Measurements from ENCODE around the gene MARCHF3. TPM values are rescaled to one million over a fixed set of nuclear protein-coding genes. Genes with fewer than 3 reads are reported as not detected.
A peak's percentile ranks its signal among the peaks of the same experiment; 100 is the strongest.

MARCHF3 gene, protein sequence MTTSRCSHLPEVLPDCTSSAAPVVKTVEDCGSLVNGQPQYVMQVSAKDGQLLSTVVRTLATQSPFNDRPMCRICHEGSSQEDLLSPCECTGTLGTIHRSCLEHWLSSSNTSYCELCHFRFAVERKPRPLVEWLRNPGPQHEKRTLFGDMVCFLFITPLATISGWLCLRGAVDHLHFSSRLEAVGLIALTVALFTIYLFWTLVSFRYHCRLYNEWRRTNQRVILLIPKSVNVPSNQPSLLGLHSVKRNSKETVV
- polyA plus RNA-seq (2013, experiment 1 of 2) = 5.2 TPM
- polyA plus RNA-seq (2013, experiment 2 of 2) = 4.5 TPM

DNA sequence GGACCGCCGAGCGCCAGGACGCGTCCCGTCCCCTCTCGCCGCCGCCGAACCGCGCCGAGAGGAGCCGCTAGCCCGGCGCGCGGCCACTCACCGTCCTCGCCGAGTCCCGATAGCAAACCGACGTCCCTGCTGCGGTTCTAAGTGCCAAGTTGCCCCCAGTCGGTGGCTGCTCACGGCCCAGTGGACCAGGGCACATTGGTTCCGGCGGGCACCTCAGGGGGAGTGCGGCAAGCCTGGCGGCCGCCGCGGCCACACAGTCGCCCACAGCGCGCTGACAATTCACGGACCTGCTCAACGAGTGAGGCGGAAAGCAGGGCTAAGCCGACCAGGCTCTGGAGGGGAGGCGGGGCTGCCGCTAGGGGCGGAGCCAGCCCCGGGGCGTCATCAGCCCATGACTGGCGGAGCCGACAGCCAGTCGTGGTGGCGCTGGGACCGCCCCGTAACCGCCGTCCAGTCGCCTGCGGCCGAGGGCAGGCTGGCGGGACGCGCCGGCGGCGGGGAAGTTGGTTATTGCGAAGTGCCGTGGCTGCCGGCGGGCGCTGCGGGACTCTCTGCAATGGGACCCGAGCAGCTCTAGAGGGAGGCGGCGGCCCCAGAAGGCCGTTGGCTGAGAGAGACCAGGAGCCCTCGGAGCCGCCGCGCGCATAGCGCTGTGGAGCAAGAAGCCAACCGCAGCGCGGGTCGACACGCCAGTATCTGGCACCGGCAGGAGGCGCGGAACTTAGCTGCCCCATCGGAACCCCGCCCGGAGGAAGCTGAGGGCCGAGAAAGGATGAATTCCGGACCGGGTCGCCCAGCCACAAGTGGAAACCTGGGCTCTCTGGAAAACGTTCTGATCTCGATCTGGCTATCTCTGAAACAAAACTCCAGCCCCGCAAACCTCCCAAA is at the start of gene MARCHF3:
Gene MARCHF3, minus strand, starts transcription at position 300 of the 888 bp plus-strand sequence. CDS start 112,387 bp downstream, outside the sequence.
- Histone ChIP-seq H2BK15ac (replicated peaks; ENCODE audit: low read depth) (no peak within 1 kb of the TSS), H3K9ac (ENCODE audit: low read length) (peak within 1 kb of the TSS; percentile 88), H3K4me2 (ENCODE audit: low read length) (peak within 1 kb of the TSS; percentile 90), H3K4ac (ENCODE audit: low read depth, low read length) (no peak within 1 kb of the TSS), H3K56ac (ENCODE audit: low read length) (peak within 1 kb of the TSS; percentile 97), H3K27me3 (ENCODE audit: insufficient read depth, low read length, poor library complexity) (no peaks in the 10 kb centered on the region), H3K36me3 (ENCODE audit: control insufficient read depth, insufficient read depth, low read length) (no peaks in the 10 kb centered on the region), H3K4me3 (ENCODE audit: low read length) (peak within 1 kb of the TSS; percentile 77), H4K5ac (ENCODE audit: low read length) (no peak within 1 kb of the TSS), H4K8ac (ENCODE audit: low read depth, low read length) (no peak within 1 kb of the TSS), H3K18ac (ENCODE audit: low read length) (no peak within 1 kb of the TSS), H3K4me1 (ENCODE audit: control insufficient read depth, low read depth, low read length) (no peaks in the 10 kb centered on the region), H3K23ac (ENCODE audit: low read length) (peak within 1 kb of the TSS; percentile 53), H3K79me2 (ENCODE audit: control insufficient read depth, insufficient read depth, low read length) (no peaks in the 10 kb centered on the region), H2BK5ac (ENCODE audit: low read length) (no peak within 1 kb of the TSS), H3K79me1 (ENCODE audit: low read length) (no peaks in the 10 kb centered on the region), H2AK5ac (ENCODE audit: low read length) (no peak within 1 kb of the TSS), H3K27ac (ENCODE audit: low read depth, low read length) (peak within 1 kb of the TSS; percentile 39), H2BK120ac (ENCODE audit: low read depth, low read length) (no peak within 1 kb of the TSS)
- peak; percentile 97 for DNase-seq
- no CpG with 5 or more reads among the region's 97 CpGs for WGBS (ENCODE audit: extremely low coverage, insufficient coverage, low lambda C conversion rate)

- H3K4me1 ChIP-seq (ENCODE audit: control insufficient read depth, low read depth, low read length) = peaks cover 15% of the 10 kb centered on the region
- H3K36me3 ChIP-seq (ENCODE audit: control insufficient read depth, insufficient read depth, low read length) = no peaks in the 10 kb centered on the region
- no peak overlapping the region for H2AK5ac ChIP-seq (ENCODE audit: low read length)
- H3K4me2 ChIP-seq (ENCODE audit: low read length) = no peak overlapping the region
- no peak overlapping the region for H3K4me3 ChIP-seq (ENCODE audit: low read length)
- no peak overlapping the region for H3K27ac ChIP-seq (ENCODE audit: low read depth, low read length)
- peak; percentile 95 for DNase-seq
- H3K9ac ChIP-seq (ENCODE audit: low read length) = no peak overlapping the region
- no peak overlapping the region for H2BK5ac ChIP-seq (ENCODE audit: low read length)
- no peak overlapping the region for H3K18ac ChIP-seq (ENCODE audit: low read length)
- peak overlapping the region; percentile 18 for H3K56ac ChIP-seq (ENCODE audit: low read length)
- no peak overlapping the region for H3K4ac ChIP-seq (ENCODE audit: low read depth, low read length)
- no peaks in the 10 kb centered on the region for H3K27me3 ChIP-seq (ENCODE audit: insufficient read depth, low read length, poor library complexity)
- H3K79me2 ChIP-seq (ENCODE audit: control insufficient read depth, insufficient read depth, low read length) = no peaks in the 10 kb centered on the region
- no peak overlapping the region for H2BK15ac ChIP-seq (replicated peaks; ENCODE audit: low read depth)
- H4K5ac ChIP-seq (ENCODE audit: low read length) = no peak overlapping the region
- no peak overlapping the region for H3K23ac ChIP-seq (ENCODE audit: low read length)
- H4K8ac ChIP-seq (ENCODE audit: low read depth, low read length) = no peak overlapping the region
- H3K79me1 ChIP-seq (ENCODE audit: low read length) = no peaks in the 10 kb centered on the region
- no CpG with 5 or more reads among the region's 9 CpGs for WGBS (ENCODE audit: extremely low coverage, insufficient coverage, low lambda C conversion rate)
- H2BK120ac ChIP-seq (ENCODE audit: low read depth, low read length) = no peak overlapping the region
Measured at GRCh38 chr5:127079994-127080491, 49.7 kb upstream of the MARCHF3 start.

- H3K56ac ChIP-seq (ENCODE audit: low read length) = no peak overlapping the region
- WGBS (ENCODE audit: extremely low coverage, insufficient coverage, low lambda C conversion rate) = no CpG with 5 or more reads among the region's 1 CpG
- H3K4me1 ChIP-seq (ENCODE audit: control insufficient read depth, low read depth, low read length) = peaks cover 17% of the 10 kb centered on the region
- no peak overlapping the region for H3K4me3 ChIP-seq (ENCODE audit: low read length)
- H3K36me3 ChIP-seq (ENCODE audit: control insufficient read depth, insufficient read depth, low read length) = no peaks in the 10 kb centered on the region
- no peak overlapping the region for H3K18ac ChIP-seq (ENCODE audit: low read length)
- H3K4me2 ChIP-seq (ENCODE audit: low read length) = no peak overlapping the region
- H3K27me3 ChIP-seq (ENCODE audit: insufficient read depth, low read length, poor library complexity) = no peaks in the 10 kb centered on the region
- H4K8ac ChIP-seq (ENCODE audit: low read depth, low read length) = no peak overlapping the region
- no peak overlapping the region for H2BK5ac ChIP-seq (ENCODE audit: low read length)
- no peak overlapping the region for H3K23ac ChIP-seq (ENCODE audit: low read length)
- no peaks in the 10 kb centered on the region for H3K79me1 ChIP-seq (ENCODE audit: low read length)
- H3K79me2 ChIP-seq (ENCODE audit: control insufficient read depth, insufficient read depth, low read length) = no peaks in the 10 kb centered on the region
- H2BK120ac ChIP-seq (ENCODE audit: low read depth, low read length) = no peak overlapping the region
- no peak overlapping the region for H2BK15ac ChIP-seq (replicated peaks; ENCODE audit: low read depth)
- H2AK5ac ChIP-seq (ENCODE audit: low read length) = no peak overlapping the region
- no peak overlapping the region for H3K4ac ChIP-seq (ENCODE audit: low read depth, low read length)
- peak; percentile 68 for DNase-seq
- no peak overlapping the region for H3K9ac ChIP-seq (ENCODE audit: low read length)
- no peak overlapping the region for H3K27ac ChIP-seq (ENCODE audit: low read depth, low read length)
- H4K5ac ChIP-seq (ENCODE audit: low read length) = no peak overlapping the region
Measured at GRCh38 chr5:127077366-127077765, 47.0 kb upstream of the MARCHF3 start.

DNA sequence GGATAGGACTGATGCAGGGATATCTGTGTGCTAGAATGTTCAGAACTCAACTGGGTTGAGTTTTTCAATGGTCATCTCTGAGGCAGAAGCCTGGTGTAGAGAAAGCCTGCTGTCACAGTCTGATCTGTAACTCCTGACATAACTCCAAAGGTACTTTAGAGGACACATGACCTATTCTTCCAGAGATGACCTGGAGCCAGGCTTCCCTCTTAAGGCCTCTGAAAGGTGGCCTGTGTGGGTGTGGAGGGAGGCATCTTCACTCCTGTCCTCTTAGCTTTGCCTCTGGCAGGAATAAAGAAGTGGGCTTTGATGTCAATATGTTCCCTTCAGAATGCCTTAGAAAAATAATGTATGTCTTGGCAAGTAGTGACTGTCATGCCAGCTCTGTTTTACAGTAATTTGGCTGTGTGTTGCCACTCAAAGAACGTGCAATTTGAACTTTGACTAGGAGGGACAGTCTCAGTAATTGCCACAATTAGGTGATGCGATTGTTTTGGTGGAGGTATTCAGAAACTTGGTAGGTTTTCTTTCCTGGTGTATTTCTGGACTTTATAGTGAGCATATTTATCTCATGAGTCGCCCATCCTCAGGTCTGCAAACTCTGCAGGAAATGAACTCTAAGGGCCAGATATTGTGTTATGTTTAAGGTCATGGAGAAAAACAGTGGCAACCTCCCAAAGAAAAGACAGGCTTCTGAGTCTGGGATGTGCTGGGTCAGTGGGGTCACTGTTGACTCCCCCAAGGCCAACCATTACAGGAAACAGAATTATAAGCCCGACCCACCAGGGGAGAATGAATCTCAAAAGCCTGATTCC is 46.2 kb upstream of the MARCHF3 start:
- Histone ChIP-seq H3K18ac (ENCODE audit: low read length) (peak overlapping the region; percentile 69), H3K56ac (ENCODE audit: low read length) (peak overlapping the region; percentile 71), H2BK15ac (replicated peaks; ENCODE audit: low read depth) (no peak overlapping the region), H3K36me3 (ENCODE audit: control insufficient read depth, insufficient read depth, low read length) (no peaks in the 10 kb centered on the region), H4K5ac (ENCODE audit: low read length) (no peak overlapping the region), H3K4me2 (ENCODE audit: low read length) (no peak overlapping the region), H3K23ac (ENCODE audit: low read length) (no peak overlapping the region), H3K79me2 (ENCODE audit: control insufficient read depth, insufficient read depth, low read length) (no peaks in the 10 kb centered on the region), H2BK120ac (ENCODE audit: low read depth, low read length) (peak overlapping the region; percentile 51), H3K4me1 (ENCODE audit: control insufficient read depth, low read depth, low read length) (peaks cover 17% of the 10 kb centered on the region), H4K8ac (ENCODE audit: low read depth, low read length) (no peak overlapping the region), H2AK5ac (ENCODE audit: low read length) (peak overlapping the region; percentile 93), H3K4me3 (ENCODE audit: low read length) (no peak overlapping the region), H3K27me3 (ENCODE audit: insufficient read depth, low read length, poor library complexity) (no peaks in the 10 kb centered on the region), H3K9ac (ENCODE audit: low read length) (no peak overlapping the region), H3K27ac (ENCODE audit: low read depth, low read length) (peak overlapping the region; percentile 44), H3K79me1 (ENCODE audit: low read length) (no peaks in the 10 kb centered on the region), H3K4ac (ENCODE audit: low read depth, low read length) (peak overlapping the region; percentile 52), H2BK5ac (ENCODE audit: low read length) (peak overlapping the region; percentile 63)
- no peak for DNase-seq
- no CpG with 5 or more reads among the region's 4 CpGs for WGBS (ENCODE audit: extremely low coverage, insufficient coverage, low lambda C conversion rate)

DNA sequence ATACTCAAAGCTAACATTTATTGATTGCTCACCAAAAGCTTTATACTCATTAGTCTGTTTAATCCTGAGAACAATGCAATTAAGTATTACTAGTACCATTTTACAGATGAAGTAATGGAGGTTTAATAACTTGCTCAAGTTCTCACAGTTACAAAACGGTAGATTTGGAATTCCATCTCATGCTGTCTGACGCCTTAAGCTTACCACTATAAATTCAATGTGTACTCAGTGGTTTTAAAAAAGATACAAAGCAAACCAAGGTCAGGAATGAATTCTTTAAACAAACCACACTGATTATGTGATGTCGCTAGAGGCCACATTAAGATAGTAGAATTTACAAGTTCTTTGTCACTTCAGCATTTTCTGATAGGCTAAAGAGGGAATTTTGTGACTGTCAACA is 44.1 kb upstream of the MARCHF3 start:
- no peak overlapping the region for H2BK120ac ChIP-seq (ENCODE audit: low read depth, low read length)
- H4K5ac ChIP-seq (ENCODE audit: low read length) = no peak overlapping the region
- H3K4me3 ChIP-seq (ENCODE audit: low read length) = no peak overlapping the region
- H2BK15ac ChIP-seq (replicated peaks; ENCODE audit: low read depth) = no peak overlapping the region
- H3K27me3 ChIP-seq (ENCODE audit: insufficient read depth, low read length, poor library complexity) = no peaks in the 10 kb centered on the region
- no peak overlapping the region for H2BK5ac ChIP-seq (ENCODE audit: low read length)
- no CpG with 5 or more reads among the region's 3 CpGs for WGBS (ENCODE audit: extremely low coverage, insufficient coverage, low lambda C conversion rate)
- peak; percentile 47 for DNase-seq
- no peaks in the 10 kb centered on the region for H3K36me3 ChIP-seq (ENCODE audit: control insufficient read depth, insufficient read depth, low read length)
- H3K18ac ChIP-seq (ENCODE audit: low read length) = peak overlapping the region; percentile 71
- H3K4me2 ChIP-seq (ENCODE audit: low read length) = no peak overlapping the region
- H3K56ac ChIP-seq (ENCODE audit: low read length) = no peak overlapping the region
- no peaks in the 10 kb centered on the region for H3K79me1 ChIP-seq (ENCODE audit: low read length)
- H3K27ac ChIP-seq (ENCODE audit: low read depth, low read length) = no peak overlapping the region
- no peak overlapping the region for H3K9ac ChIP-seq (ENCODE audit: low read length)
- no peak overlapping the region for H4K8ac ChIP-seq (ENCODE audit: low read depth, low read length)
- peaks cover 10% of the 10 kb centered on the region for H3K4me1 ChIP-seq (ENCODE audit: control insufficient read depth, low read depth, low read length)
- H2AK5ac ChIP-seq (ENCODE audit: low read length) = no peak overlapping the region
- H3K23ac ChIP-seq (ENCODE audit: low read length) = no peak overlapping the region
- no peaks in the 10 kb centered on the region for H3K79me2 ChIP-seq (ENCODE audit: control insufficient read depth, insufficient read depth, low read length)
- H3K4ac ChIP-seq (ENCODE audit: low read depth, low read length) = no peak overlapping the region

Measured in mesendoderm (in vitro differentiated cells).